ENCODE measurements around the gene AMH.

The AMH gene

DNA sequence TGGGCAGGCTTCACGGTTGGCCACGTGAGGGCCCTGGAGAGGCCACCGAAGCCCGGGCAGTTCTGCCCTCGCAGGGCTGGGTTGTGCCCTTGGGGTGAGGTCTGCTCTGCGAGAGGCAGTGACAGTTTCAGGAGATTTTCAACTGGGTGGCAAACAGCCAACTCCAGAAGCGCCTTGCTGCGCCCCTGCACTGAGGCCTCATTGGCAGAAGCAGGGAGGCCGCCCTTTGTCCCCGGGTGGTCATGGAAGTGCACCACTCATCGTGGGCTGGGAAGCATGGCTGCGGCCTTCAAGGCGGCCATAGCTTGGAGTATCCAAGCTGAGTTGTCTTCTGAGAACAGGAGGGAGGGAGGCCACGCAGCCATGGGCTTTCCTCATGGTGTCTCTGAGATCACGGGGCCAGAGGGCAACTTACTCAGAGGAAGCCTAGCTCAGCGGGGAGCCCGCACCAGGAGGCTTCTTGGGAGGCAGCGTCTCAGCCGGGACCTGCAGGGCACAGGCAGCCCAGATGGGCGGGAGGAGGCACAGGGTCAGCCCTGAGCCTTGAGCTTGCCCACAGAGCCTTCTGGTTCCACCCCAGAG lies 27.8 kb upstream of the AMH start:
- DNase-seq (ENCODE audit: low read depth): no peak

DNA sequence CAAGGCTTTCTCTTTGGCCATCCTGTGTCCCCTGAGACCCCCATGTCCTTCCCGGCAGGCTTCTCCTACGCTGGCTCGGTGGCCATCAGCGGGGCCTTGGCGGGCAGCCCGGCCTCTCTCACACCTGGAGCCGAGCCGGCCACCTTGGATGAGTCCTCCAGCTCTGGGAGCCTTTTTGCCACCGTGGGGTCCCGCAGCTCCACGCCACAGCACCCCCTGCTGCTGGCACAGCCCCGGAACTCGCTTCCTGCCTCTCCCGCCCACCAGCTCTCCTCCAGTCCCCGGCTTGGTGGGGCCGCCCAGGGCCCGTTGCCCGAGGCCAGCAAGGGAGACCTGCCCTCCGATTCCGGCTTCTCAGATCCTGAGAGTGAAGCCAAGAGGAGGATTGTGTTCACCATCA lies 27.2 kb upstream of the AMH start:
- DNase-seq (ENCODE audit: low read depth): no peak

DNA sequence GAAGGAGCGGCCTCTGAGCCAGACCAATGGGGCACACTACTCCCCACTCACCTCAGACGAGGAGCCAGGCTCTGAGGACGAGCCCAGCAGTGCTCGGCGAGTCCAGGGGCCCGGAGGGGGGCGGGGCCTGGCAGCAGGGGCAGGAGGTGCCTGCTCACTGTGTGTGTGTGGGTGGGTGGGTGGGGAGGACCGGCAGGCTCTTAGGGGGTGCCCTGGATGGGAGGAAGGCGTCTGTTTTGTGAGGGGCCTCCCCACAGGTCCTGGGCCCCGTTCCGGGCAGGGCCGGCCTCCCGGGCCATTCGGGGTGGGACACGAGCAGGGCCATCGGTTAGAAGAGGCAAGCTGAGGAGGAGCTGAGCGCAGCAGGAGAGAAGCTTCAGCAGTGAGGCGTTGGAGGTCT lies 25.7 kb upstream of the AMH start:
- no peak for DNase-seq (ENCODE audit: low read depth)

DNA sequence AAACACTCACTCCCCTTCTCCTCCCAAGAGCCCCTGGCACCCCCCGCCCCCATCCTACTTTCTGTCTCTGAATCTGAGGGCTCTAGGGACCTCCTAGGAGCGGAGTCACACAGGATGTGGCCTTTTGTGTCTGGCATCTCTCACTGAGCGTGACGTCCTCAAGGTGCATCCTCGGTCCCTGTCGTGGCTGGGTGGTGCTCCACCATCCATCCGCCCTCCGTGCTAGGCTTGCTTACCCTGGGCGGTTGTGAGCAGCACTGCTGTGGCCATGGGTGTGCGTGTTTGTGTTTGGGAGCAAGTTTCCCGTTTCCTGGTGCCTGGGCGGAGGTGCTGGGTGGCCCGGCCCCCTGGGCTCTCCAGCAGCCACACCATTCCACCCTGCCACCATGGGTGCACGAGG lies 25.2 kb upstream of the AMH start:
- DNase-seq (ENCODE audit: low read depth): no peak

DNA sequence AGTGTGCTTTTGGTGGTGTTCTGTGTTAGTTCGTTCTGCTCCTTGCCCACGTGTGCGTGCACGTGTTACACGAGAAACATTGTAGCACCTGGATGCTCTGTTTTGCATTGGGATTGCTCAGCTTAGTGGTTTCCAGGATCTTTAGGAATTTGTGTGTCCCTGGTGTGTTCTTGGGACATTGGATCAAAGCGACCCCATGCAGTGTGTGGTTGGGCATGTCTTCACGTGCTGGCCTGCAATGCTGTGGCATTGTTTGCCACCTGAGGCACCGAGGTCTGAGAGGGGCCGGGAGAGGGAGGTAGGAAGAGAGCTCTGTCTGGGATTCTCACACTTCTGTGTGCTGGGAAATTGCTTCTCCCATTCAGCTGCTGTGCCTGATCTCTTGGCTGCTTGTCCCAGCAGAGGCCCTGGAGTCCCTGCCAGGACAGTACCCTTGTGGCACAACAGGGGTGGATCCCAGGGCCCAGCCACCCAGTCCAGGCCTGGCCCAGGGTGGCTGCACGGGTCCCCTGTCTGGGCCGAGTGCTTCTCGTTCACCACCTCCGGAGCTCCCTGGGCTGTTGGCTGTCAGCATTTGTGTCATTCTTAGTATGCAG lies 24.3 kb upstream of the AMH start:
- no peak for DNase-seq (ENCODE audit: low read depth)

DNA sequence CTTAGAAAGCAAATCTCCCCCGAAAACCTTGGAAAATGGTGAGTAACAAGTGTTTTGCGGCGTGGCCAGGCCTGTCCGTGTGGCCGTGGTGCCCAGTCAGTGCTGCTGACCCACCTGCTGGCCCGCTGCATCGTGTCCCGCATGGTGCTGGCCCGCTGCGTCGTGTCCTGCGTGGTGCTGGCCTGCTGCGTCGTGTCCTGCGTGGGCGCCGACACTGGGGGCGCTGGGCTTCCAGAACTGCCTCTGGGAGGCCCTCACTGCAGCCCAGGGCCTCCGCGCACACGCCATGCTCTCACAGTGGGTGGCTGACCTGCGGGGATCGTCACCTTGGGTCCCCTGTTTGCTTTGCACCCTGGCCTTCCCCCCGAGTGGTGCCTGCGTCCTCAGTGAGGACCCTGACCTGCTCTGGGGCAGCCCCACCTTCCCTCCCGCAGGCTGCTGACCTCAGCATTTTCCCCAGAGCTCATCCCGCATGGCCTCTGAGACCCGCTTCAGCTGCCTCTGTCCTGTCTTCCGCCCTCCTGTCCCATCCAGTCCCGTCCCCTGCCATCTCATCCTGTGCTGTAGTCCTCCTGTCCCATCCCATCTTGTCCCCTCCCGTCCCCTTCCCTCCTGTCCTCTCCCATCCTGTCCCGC lies 23.6 kb upstream of the AMH start:
- DNase-seq (ENCODE audit: low read depth): no peak

DNA sequence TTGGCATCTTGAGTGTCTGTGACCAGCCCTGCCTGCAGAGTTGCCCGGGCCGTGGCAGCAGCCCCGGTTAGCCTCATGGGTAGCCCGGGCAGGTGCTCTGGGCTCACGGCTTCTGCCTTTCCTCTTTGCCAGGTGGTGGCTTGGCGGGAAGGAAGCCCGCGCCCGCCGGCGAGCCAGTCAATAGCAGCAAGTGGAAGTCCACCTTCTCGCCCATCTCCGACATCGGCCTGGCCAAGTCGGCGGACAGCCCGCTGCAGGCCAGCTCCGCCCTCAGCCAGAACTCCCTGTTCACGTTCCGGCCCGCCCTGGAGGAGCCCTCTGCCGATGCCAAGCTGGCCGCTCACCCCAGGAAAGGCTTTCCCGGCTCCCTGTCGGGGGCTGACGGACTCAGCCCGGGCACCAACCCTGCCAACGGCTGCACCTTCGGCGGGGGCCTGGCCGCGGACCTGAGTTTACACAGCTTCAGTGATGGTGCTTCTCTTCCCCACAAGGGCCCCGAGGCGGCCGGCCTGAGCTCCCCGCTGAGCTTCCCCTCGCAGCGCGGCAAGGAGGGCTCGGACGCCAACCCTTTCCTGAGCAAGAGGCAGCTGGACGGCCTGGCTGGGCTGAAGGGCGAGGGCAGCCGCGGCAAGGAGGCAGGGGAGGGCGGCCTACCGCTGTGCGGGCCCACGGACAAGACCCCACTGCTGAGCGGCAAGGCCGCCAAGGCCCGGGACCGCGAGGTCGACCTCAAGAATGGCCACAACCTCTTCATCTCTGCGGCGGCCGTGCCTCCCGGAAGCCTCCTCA lies 22.9 kb upstream of the AMH start:
- no peak for DNase-seq (ENCODE audit: low read depth)

DNA sequence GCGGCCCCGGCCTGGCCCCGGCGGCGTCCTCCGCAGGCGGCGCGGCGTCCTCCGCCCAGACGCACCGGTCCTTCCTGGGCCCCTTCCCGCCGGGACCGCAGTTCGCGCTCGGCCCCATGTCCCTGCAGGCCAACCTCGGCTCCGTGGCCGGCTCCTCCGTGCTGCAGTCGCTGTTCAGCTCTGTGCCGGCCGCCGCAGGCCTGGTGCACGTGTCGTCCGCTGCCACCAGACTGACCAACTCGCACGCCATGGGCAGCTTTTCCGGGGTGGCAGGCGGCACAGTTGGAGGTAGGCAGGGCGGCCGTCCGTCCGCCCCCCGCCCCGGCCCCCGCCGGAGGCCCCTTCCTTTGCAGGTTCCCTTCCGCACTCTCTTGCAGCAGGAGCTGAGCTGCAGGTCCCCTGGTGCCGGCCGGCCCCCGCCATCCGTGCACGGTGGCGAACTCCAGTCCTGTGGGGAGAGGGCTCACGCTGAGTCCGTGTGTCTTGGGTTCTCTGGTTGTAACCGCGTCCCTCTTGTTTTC lies 22.2 kb upstream of the AMH start:
- no peak for DNase-seq (ENCODE audit: low read depth)

DNA sequence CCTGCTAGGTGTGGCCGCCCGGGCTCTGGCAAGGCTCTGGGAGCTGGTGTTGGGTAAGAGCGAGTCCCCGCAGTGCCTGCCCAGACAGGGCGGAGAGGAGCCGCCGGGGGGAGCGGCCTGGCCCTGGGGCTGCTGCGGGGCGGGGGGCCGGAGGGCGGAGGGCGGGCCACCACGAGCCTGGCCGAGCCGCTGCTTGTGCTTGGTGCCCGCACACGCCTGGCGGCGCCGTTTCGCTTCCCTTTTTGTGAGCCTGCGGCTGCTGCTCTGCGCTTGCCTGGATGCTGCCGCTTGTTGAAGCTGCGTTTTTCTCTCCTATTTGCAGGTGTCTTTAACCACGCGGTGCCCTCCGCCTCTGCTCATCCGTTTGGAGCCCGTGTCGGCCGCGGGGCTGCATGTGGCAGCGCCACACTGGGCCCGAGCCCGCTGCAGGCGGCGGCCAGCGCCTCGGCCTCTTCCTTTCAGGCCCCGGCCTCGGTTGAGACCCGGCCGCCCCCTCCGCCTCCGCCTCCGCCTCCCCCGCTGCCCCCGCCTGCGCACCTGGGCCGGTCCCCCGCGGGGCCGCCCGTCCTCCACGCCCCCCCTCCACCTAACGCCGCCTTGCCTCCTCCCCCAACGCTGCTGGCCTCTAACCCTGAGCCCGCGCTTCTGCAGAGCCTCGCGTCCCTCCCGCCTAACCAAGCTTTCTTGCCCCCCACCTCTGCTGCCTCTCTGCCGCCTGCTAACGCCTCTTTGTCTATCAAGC lies 21.5 kb upstream of the AMH start:
- DNase-seq (ENCODE audit: low read depth): no peak

DNA sequence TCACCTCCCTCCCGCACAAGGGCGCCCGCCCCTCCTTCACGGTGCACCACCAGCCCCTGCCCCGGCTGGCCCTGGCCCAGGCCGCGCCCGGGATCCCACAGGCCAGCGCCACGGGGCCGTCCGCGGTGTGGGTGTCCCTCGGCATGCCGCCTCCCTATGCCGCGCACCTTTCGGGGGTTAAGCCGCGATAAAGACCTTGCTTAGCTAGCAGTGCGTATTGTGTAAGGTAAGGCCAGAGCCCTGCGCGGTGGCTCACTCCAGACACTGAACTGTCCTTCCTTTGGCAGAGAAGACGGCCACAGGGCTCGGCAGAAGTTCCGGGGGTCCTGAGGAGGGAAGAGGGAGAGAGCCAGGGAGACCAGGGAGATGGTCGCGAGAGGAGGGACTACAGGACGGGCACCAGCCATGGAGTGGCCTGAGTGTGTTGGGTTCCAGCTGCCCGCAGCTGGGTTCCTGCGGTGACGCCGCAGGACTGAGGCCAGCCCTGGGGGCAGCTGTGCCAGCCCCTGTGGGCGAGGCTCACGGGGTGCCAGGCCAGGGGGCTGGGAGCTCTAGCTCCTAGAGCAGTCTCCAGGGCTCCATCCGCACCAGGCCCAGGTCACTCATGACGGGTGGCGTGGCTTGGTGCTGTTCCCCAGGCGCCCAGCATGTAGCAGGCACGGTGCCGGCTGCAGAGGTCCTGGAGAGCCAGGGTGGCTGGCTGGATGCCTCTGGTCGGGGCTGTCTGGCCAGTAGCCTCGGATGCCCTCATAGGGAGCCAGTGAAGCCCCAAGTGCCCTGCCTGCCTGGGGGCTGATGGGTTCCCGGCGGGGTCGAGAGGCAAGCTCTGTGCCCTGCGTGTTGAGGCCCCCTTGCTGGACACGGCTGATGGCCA lies 20.7 kb upstream of the AMH start:
- no peak for DNase-seq (ENCODE audit: low read depth)

DNA sequence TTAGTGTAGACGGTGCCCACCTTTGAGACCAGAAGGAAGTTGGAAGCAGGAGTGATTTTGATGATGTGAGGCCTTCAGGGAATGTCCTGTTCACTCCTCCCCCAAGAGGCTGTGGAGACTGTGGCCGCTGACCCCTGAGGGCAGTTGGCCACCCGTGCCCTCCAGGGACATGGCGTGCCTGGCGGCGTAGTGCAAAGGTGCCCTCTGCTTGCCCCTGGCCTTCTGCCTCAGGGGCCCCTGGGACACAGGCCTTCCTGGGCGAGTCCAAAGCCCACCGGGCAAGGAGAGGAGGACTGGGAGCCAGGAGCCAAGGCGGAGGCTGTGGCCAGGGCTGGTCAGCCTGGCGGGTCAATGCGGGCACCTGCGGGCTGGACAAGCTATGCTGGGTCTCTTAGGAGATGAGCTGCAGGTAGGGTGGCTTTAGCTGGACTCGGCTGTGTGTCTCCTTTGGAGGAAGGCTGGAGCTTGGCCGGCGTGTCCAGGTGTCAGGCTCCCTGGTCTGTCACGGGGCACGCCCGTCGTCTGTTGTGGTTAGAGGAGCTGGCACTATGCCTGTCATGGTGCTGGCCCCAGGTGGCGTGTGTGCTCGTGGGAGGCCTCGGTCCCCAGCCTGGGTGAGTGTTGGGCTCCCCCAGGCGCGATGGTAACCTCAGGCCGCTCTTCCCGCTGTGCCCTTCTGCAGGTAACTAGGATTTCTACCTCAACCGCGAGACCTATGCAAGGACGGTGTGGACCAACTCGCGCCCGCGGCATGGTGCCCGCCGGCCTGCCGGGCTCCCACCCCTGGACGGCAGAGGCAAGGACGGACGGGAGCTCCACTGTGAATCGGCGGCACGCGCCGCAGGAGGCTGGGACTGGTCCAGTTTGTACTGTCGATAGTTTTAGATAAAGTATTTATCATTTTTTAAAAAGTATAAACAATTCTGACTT lies 19.8 kb upstream of the AMH start:
- no peak for DNase-seq (ENCODE audit: low read depth)

DNA sequence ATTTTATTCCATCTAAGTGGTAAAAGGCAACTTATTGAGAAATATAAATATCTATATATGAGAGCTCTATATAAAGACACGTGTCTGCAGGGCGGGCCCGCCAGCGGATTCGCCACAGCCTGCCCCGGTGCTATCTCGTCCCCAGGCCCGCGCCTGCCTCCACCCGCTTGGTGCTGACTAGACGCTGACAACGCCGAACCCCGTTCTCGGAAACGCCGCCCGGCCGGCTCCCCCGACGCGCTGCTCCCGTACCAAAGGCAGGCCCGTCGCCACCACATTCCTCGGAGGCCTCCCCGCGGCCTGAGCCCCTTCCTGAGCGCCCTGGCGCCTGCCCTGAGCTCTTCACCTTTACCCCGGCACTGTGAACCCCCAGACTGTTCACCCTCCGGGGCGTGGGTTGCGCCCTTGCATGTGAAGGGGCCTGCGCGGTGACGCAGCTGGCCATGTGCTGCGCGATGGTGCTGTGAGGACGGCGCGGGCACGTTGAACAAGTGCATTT lies 19.0 kb upstream of the AMH start:
- no peak for DNase-seq (ENCODE audit: low read depth)

DNA sequence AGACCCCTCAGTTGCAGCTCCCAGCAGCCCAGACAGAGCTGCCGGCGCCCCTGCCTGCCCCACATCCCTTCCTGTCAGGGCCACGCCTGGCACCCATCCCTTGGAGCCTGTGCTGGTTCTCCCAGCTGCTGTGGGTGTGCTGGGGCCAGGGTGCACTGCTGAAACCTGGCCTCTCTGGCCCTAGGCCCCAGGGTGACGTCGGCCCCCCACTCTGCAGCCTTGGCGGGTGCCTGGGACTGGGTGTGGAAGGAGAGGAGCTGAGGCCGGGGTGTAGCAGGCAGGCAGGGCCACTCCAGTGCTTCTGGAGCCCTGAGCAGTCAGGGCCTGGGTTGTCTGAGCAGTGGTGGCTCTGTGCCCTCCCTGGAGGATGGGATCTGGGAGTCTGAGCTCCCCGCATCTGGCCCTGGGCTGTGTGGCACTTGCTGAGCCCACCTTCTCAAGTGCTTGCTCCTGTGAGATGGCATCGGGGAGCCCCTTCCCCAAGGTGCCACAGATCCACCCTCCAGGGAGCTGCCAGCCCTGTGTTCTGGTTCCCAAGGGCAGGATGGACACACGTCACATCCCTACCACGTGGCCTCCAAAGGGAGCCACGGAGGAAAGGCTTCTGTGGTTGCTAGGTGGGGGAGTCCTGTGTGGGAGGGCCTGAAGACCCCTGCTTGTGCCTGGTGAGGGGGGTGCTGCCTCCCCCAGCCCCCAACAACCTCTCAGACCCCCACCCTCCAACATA lies 18.2 kb upstream of the AMH start:
- no peak for DNase-seq (ENCODE audit: low read depth)

DNA sequence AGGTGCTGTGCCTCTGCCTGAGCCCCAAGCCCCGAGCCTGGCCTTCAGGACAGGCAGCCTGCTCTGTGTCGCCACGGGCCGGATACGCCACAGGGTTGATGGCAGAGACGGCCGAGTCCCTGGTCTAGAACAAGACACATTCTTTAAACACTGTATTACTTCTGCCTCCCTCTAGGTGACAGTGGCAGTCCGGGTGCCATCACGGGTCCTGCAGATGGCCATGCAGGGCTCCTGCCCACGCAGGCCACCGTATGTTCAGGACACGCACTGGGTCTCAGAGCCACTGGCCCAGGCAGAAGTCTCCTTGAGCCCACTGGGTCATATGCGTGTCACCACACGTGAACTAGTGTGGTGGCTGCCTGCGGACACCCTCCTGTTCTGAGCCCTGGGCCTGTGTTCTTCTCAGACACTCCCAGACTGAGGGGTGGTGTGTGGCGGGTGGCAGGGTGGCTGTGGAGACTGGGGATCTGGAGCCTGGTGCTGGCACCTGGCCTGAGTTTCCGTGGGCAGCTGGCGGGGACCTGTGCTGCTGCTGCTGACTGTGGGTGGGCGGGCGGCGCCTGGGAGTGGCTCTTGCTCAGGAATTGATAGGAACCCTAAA lies 17.4 kb upstream of the AMH start:
- no peak for DNase-seq (ENCODE audit: low read depth)

DNA sequence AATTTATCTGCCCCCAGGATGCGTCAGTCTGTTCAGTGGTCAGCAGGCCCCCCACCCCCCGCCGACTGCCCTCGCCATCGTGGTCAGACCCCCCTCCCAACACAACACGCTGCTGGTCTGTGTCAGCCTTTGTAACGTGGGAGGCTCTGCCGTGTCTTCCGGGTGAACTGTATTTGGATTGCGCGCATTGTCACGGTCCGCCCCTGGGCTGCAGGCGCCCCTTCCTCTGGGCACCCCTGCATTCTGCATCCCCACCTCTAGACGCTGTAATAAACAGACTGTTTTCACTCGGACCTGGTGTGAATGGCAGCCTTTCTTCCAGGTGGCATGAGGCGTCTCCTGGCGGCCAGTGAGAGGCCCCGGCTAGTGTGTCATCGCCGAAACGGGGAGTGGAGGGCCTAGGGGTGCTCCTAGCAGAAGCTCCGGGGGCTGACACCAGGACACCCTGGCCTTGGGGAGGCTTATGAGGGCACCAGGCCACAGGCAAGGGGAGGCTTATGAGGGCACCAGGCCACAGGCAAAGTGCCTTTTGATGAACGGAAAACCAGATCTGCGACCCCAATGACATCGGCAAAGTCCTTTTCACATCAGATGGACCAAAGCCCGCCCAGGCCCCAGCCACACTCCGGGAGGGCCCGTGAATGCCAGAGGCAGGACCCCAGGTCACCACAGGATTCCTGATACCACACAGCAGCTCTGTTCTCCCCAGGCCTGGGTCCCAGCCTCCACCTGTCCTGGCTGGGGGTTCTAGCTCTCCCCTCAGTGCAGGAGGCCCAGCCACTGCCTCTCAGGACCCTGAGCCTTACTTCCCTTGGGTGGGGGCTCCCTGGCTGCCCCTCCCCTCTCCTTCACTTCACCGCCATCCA lies 16.6 kb upstream of the AMH start:
- DNase-seq (ENCODE audit: low read depth): no peak

DNA sequence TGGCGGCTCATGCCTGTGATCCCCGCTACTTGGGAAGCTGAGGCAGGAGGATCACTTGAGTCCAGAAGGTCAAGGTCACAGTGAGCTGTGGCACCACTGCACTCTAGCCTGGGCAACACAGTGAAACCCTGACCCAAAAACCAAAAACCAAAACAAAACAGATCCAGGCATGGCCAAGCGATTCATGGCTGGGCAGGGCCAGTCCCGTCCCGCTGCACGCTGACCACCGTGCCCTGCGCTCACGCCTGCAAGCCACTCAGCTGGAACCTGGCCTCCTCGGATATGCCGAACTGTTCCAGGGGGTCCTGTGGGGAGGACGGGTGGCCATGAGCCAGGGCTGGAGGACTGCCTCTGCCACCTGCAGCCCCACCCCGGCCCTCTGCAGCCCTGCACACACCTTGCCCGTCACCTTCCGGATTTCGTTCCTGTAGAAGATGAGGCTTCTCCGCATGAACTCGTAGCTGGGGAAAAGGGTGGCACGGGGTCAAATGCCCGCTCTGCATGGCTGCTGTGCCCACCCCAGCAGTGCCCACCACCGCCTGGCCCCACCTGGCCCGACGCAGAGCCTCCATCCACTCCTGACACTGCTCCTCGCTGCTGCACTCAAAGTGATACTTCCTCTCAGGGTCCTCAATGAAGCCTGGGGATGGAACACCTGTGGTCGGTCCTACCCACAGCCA lies 15.4 kb upstream of the AMH start:
- no peak for DNase-seq (ENCODE audit: low read depth)

DNA sequence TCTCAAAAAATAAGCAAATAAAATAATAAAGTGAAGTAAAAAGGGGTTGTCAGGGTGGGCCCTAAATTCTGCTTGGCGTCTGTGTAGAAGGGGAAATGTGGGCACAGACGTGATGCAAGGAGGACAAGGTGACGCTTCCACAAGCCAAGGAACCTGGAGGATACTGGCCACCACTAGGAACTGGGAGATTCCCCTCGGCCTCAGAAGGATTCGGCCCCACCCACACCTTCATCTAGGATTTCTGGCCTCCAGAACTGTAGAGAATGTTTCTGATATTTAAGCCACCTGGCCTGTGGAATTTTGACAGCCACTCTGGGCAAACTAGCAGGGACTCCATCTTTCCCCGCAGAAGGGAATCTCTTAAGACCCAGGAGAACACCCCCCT lies 14.1 kb upstream of the AMH start:
- DNase-seq (ENCODE audit: low read depth): no peak
